ENCODE measurements around the gene LAMA3. TPM values are rescaled to one million over a fixed set of nuclear protein-coding genes. Genes with fewer than 3 reads are reported as not detected.

Gene LAMA3
- total RNA-seq, 4 donors from 2014 or later = 14.9 to 81.4 (median 69.3) TPM

- Histone ChIP-seq H3K27me3 (no peaks in the 10 kb centered on the region), H3K9me3 (no peaks in the 10 kb centered on the region), H3K4me3 (no peak overlapping the region), H3K4me1 (no peaks in the 10 kb centered on the region), H3K36me3 (no peaks in the 10 kb centered on the region), H3K27ac (no peak overlapping the region)
- no peak for TF ChIP-seq POLR2A (IDR thresholded peaks at IDR 0.05)
- no peak for DNase-seq
Observed at GRCh38 chr18:23844991-23845680, 155.9 kb downstream of the LAMA3 start.

- no peak overlapping the region for H3K27ac ChIP-seq
- H3K27me3 ChIP-seq = no peaks in the 10 kb centered on the region
- no peaks in the 10 kb centered on the region for H3K4me1 ChIP-seq
- H3K4me3 ChIP-seq = no peak overlapping the region
- H3K9me3 ChIP-seq = no peaks in the 10 kb centered on the region
- H3K36me3 ChIP-seq = no peaks in the 10 kb centered on the region
- TF ChIP-seq POLR2A (IDR thresholded peaks at IDR 0.05) (no peak), CTCF (IDR thresholded peaks at IDR 0.05) (no peak)
- no peak for DNase-seq
Observed at GRCh38 chr18:23845988-23846630, 156.9 kb downstream of the LAMA3 start.

GRCh38 chr18:23847321-23847986 lies 158.2 kb downstream of the LAMA3 start:
- no peak for TF ChIP-seq POLR2A (IDR thresholded peaks at IDR 0.05)
- TF ChIP-seq CTCF (IDR thresholded peaks at IDR 0.05) = no peak
- Histone ChIP-seq H3K4me1 (no peaks in the 10 kb centered on the region), H3K27ac (no peak overlapping the region), H3K9me3 (no peaks in the 10 kb centered on the region), H3K27me3 (no peaks in the 10 kb centered on the region), H3K36me3 (no peaks in the 10 kb centered on the region), H3K4me3 (no peak overlapping the region)
- no peak for DNase-seq

- Histone ChIP-seq H3K36me3 (no peaks in the 10 kb centered on the region), H3K4me3 (no peak overlapping the region), H3K27me3 (no peaks in the 10 kb centered on the region), H3K27ac (no peak overlapping the region), H3K4me1 (no peaks in the 10 kb centered on the region), H3K9me3 (no peaks in the 10 kb centered on the region)
- no peak for DNase-seq
- no peak for TF ChIP-seq CTCF (IDR thresholded peaks at IDR 0.05)
- no peak for TF ChIP-seq POLR2A (IDR thresholded peaks at IDR 0.05)
Observed at GRCh38 chr18:23849141-23849540, 159.9 kb downstream of the LAMA3 start.

- Histone ChIP-seq H3K4me3 (no peak overlapping the region), H3K27me3 (no peaks in the 10 kb centered on the region), H3K9me3 (no peaks in the 10 kb centered on the region), H3K36me3 (no peaks in the 10 kb centered on the region), H3K4me1 (no peaks in the 10 kb centered on the region), H3K27ac (no peak overlapping the region)
- DNase-seq = no peak
- no peak for TF ChIP-seq POLR2A (IDR thresholded peaks at IDR 0.05)
- no peak for TF ChIP-seq CTCF (IDR thresholded peaks at IDR 0.05)
Observed at GRCh38 chr18:23850215-23850614, 161.0 kb downstream of the LAMA3 start.

GRCh38 chr18:23851470-23852002 lies 162.3 kb downstream of the LAMA3 start:
- H3K27me3 ChIP-seq = no peaks in the 10 kb centered on the region
- H3K4me1 ChIP-seq = no peaks in the 10 kb centered on the region
- no peak for TF ChIP-seq POLR2A (IDR thresholded peaks at IDR 0.05)
- no peak for TF ChIP-seq CTCF (IDR thresholded peaks at IDR 0.05)
- no peak for DNase-seq
- H3K4me3 ChIP-seq = no peak overlapping the region
- H3K27ac ChIP-seq = no peak overlapping the region
- no peaks in the 10 kb centered on the region for H3K9me3 ChIP-seq
- H3K36me3 ChIP-seq = no peaks in the 10 kb centered on the region

All from Peyer's patch (tissue), 4 donors.